ENCODE data around the gene RNF144B. TPM values are rescaled to one million over a fixed set of nuclear protein-coding genes. Genes with fewer than 3 reads are reported as not detected.
A peak's percentile ranks its signal among the peaks of the same experiment; 100 is the strongest.

Gene RNF144B
- total and polyA plus RNA-seq, 4 experiments from 2014 or later = 0.93 to 5.8 (median 3.2) TPM

- peaks cover 2 to 4% of the 10 kb centered on the region in 2 donors for H3K27me3 Mint-ChIP-seq
- H3K9me3 Mint-ChIP-seq = no peaks in the 10 kb centered on the region
- no peaks in the 10 kb centered on the region for H3K4me1 ChIP-seq (ENCODE audit: insufficient read depth, low read length)
- no peak overlapping the region for H3K4me3 Mint-ChIP-seq
- no peaks in the 10 kb centered on the region for H3K27me3 ChIP-seq (ENCODE audit: insufficient read depth, low read length)
- no peak overlapping the region for H3K27ac ChIP-seq (ENCODE audit: low read depth, low read length)
- CTCF ChIA-PET (ENCODE audit: partially characterized antibody) = no interaction called here
- intact Hi-C loops (cut with micrococcal nuclease) = loop anchor here (1.0 kb wide), 1 partner anchor 27 kb away; no protein-coding TSS in a partner anchor
- H3K4me3 ChIP-seq (ENCODE audit: low read length in 2 of 2) = no peak overlapping the region
- H3K36me3 Mint-ChIP-seq = peaks cover 19 to 27% of the 10 kb centered on the region in 2 donors
- no peak for DNase-seq
- H3K36me3 ChIP-seq (ENCODE audit: insufficient read depth, low read length) = no peaks in the 10 kb centered on the region
- H3K4me1 Mint-ChIP-seq = no peaks in the 10 kb centered on the region
- H3K27ac Mint-ChIP-seq = no peak overlapping the region
- H3K9me3 ChIP-seq (ENCODE audit: control insufficient read depth in 1 of 2, low read length in 2 of 2) = no peaks in the 10 kb centered on the region
- POLR2A ChIA-PET (ENCODE audit: partially characterized antibody) = no interaction called here
These were observed 82.4 kb downstream of the RNF144B start for GRCh38 chr6:18469536-18469935.

GRCh38 chr6:18471232-18471964 is 84.2 kb downstream of the RNF144B start:
- H3K27me3 ChIP-seq (ENCODE audit: insufficient read depth, low read length) = no peaks in the 10 kb centered on the region
- intact Hi-C loops (cut with micrococcal nuclease) = no loop called here
- CTCF ChIA-PET (ENCODE audit: partially characterized antibody) = interaction anchor here (1.0 kb wide), 1 partner anchor 148 kb away, joined by 3 read pairs; no protein-coding TSS in a partner anchor
- H3K27ac ChIP-seq (ENCODE audit: low read depth, low read length) = no peak overlapping the region
- DNase-seq = no peak
- H3K27ac Mint-ChIP-seq = no peak overlapping the region
- H3K27me3 Mint-ChIP-seq = peaks cover 2 to 8% of the 10 kb centered on the region in 2 donors
- no peaks in the 10 kb centered on the region for H3K9me3 Mint-ChIP-seq
- H3K4me1 Mint-ChIP-seq = no peaks in the 10 kb centered on the region
- H3K4me1 ChIP-seq (ENCODE audit: insufficient read depth, low read length) = no peaks in the 10 kb centered on the region
- H3K4me3 Mint-ChIP-seq = peak overlapping the region in 1 of 8 donors; percentile 6
- peaks cover 3 to 13% of the 10 kb centered on the region in 2 donors for H3K36me3 Mint-ChIP-seq
- POLR2A ChIA-PET (ENCODE audit: partially characterized antibody) = no interaction called here
- H3K4me3 ChIP-seq (ENCODE audit: low read length in 2 of 2) = no peak overlapping the region
- no peaks in the 10 kb centered on the region for H3K36me3 ChIP-seq (ENCODE audit: insufficient read depth, low read length)
- no peaks in the 10 kb centered on the region for H3K9me3 ChIP-seq (ENCODE audit: control insufficient read depth in 1 of 2, low read length in 2 of 2)

- Histone ChIP-seq H3K4me3 (ENCODE audit: low read length in 2 of 2) (no peak overlapping the region), H3K27ac (ENCODE audit: low read depth, low read length) (no peak overlapping the region), H3K36me3 (ENCODE audit: insufficient read depth, low read length) (no peaks in the 10 kb centered on the region), H3K27me3 (ENCODE audit: insufficient read depth, low read length) (no peaks in the 10 kb centered on the region), H3K4me1 (ENCODE audit: insufficient read depth, low read length) (no peaks in the 10 kb centered on the region), H3K9me3 (ENCODE audit: control insufficient read depth in 1 of 2, low read length in 2 of 2) (no peaks in the 10 kb centered on the region)
- Mint-ChIP-seq H3K36me3 (peaks cover 0 to 3% of the 10 kb centered on the region in 2 donors), H3K4me1 (no peaks in the 10 kb centered on the region), H3K27ac (no peak overlapping the region), H3K4me3 (no peak overlapping the region), H3K9me3 (no peaks in the 10 kb centered on the region), H3K27me3 (peaks cover 2 to 10% of the 10 kb centered on the region in 2 donors)
- no peak for DNase-seq
- POLR2A ChIA-PET (ENCODE audit: partially characterized antibody) = no interaction called here
- CTCF ChIA-PET (ENCODE audit: partially characterized antibody) = no interaction called here
- intact Hi-C loops (cut with micrococcal nuclease) = no loop called here
These were observed 85.8 kb downstream of the RNF144B start for GRCh38 chr6:18472941-18473340.

- Mint-ChIP-seq H3K27ac (no peak overlapping the region), H3K4me1 (no peaks in the 10 kb centered on the region), H3K27me3 (peaks cover 2 to 10% of the 10 kb centered on the region in 2 donors), H3K9me3 (no peaks in the 10 kb centered on the region), H3K36me3 (no peaks in the 10 kb centered on the region), H3K4me3 (no peak overlapping the region)
- Histone ChIP-seq H3K4me3 (ENCODE audit: low read length in 2 of 2) (no peak overlapping the region), H3K36me3 (ENCODE audit: insufficient read depth, low read length) (no peaks in the 10 kb centered on the region), H3K4me1 (ENCODE audit: insufficient read depth, low read length) (no peaks in the 10 kb centered on the region), H3K9me3 (ENCODE audit: control insufficient read depth in 1 of 2, low read length in 2 of 2) (no peaks in the 10 kb centered on the region), H3K27me3 (ENCODE audit: insufficient read depth, low read length) (no peaks in the 10 kb centered on the region), H3K27ac (ENCODE audit: low read depth, low read length) (no peak overlapping the region)
- DNase-seq = no peak
- intact Hi-C loops (cut with micrococcal nuclease) = no loop called here
- CTCF ChIA-PET (ENCODE audit: partially characterized antibody) = no interaction called here
- POLR2A ChIA-PET (ENCODE audit: partially characterized antibody) = no interaction called here
These were observed 86.6 kb downstream of the RNF144B start for GRCh38 chr6:18473755-18474154.

GRCh38 chr6:18477301-18477941 is 90.3 kb downstream of the RNF144B start:
- H3K36me3 ChIP-seq (ENCODE audit: insufficient read depth, low read length) = no peaks in the 10 kb centered on the region
- POLR2A ChIA-PET (ENCODE audit: partially characterized antibody) = no interaction called here
- H3K27me3 ChIP-seq (ENCODE audit: insufficient read depth, low read length) = no peaks in the 10 kb centered on the region
- peaks cover 7 to 10% of the 10 kb centered on the region in 2 donors for H3K27me3 Mint-ChIP-seq
- CTCF ChIA-PET (ENCODE audit: partially characterized antibody) = no interaction called here
- H3K9me3 Mint-ChIP-seq = no peaks in the 10 kb centered on the region
- H3K4me1 Mint-ChIP-seq = no peaks in the 10 kb centered on the region
- intact Hi-C loops (cut with micrococcal nuclease) = no loop called here
- no peaks in the 10 kb centered on the region for H3K4me1 ChIP-seq (ENCODE audit: insufficient read depth, low read length)
- H3K9me3 ChIP-seq (ENCODE audit: control insufficient read depth in 1 of 2, low read length in 2 of 2) = no peaks in the 10 kb centered on the region
- DNase-seq = no peak
- no peak overlapping the region for H3K4me3 ChIP-seq (ENCODE audit: low read length in 2 of 2)
- no peak overlapping the region for H3K4me3 Mint-ChIP-seq
- no peak overlapping the region for H3K27ac ChIP-seq (ENCODE audit: low read depth, low read length)
- H3K27ac Mint-ChIP-seq = no peak overlapping the region
- H3K36me3 Mint-ChIP-seq = no peaks in the 10 kb centered on the region

GRCh38 chr6:18478610-18479009 is 91.5 kb downstream of the RNF144B start:
- no peaks in the 10 kb centered on the region for H3K27me3 ChIP-seq (ENCODE audit: insufficient read depth, low read length)
- intact Hi-C loops (cut with micrococcal nuclease) = no loop called here
- DNase-seq = no peak
- no peaks in the 10 kb centered on the region for H3K4me1 Mint-ChIP-seq
- H3K36me3 ChIP-seq (ENCODE audit: insufficient read depth, low read length) = no peaks in the 10 kb centered on the region
- H3K27ac Mint-ChIP-seq = no peak overlapping the region
- H3K9me3 ChIP-seq (ENCODE audit: control insufficient read depth in 1 of 2, low read length in 2 of 2) = no peaks in the 10 kb centered on the region
- no peak overlapping the region for H3K4me3 ChIP-seq (ENCODE audit: low read length in 2 of 2)
- H3K27ac ChIP-seq (ENCODE audit: low read depth, low read length) = no peak overlapping the region
- ChIA-PET POLR2A (ENCODE audit: partially characterized antibody) (no interaction called here), CTCF (ENCODE audit: partially characterized antibody) (no interaction called here)
- peaks cover 5 to 8% of the 10 kb centered on the region in 2 donors for H3K27me3 Mint-ChIP-seq
- H3K4me3 Mint-ChIP-seq = no peak overlapping the region
- H3K36me3 Mint-ChIP-seq = no peaks in the 10 kb centered on the region
- H3K9me3 Mint-ChIP-seq = no peaks in the 10 kb centered on the region
- no peaks in the 10 kb centered on the region for H3K4me1 ChIP-seq (ENCODE audit: insufficient read depth, low read length)

GRCh38 chr6:18481870-18482269 is 94.7 kb downstream of the RNF144B start:
- Histone ChIP-seq H3K4me1 (ENCODE audit: insufficient read depth, low read length) (no peaks in the 10 kb centered on the region), H3K36me3 (ENCODE audit: insufficient read depth, low read length) (no peaks in the 10 kb centered on the region), H3K4me3 (ENCODE audit: low read length in 2 of 2) (no peak overlapping the region), H3K27me3 (ENCODE audit: insufficient read depth, low read length) (no peaks in the 10 kb centered on the region), H3K27ac (ENCODE audit: low read depth, low read length) (no peak overlapping the region), H3K9me3 (ENCODE audit: control insufficient read depth in 1 of 2, low read length in 2 of 2) (no peaks in the 10 kb centered on the region)
- no peaks in the 10 kb centered on the region for H3K36me3 Mint-ChIP-seq
- DNase-seq = no peak
- H3K9me3 Mint-ChIP-seq = no peaks in the 10 kb centered on the region
- peaks cover 0 to 2% (median 0%) of the 10 kb centered on the region in 4 donors for H3K4me1 Mint-ChIP-seq
- no peak overlapping the region for H3K4me3 Mint-ChIP-seq
- no peak overlapping the region for H3K27ac Mint-ChIP-seq
- peaks cover 7 to 9% of the 10 kb centered on the region in 2 donors for H3K27me3 Mint-ChIP-seq
- intact Hi-C loops (cut with micrococcal nuclease) = no loop called here
- ChIA-PET POLR2A (ENCODE audit: partially characterized antibody) (no interaction called here), CTCF (ENCODE audit: partially characterized antibody) (interaction anchor here (1.9 kb wide), 1 partner anchor 22 kb away, joined by 6 read pairs; no protein-coding TSS in a partner anchor)

Data from CD4-positive, alpha-beta memory T cell (primary cell).